ENCODE measurements around the gene GNAO1.

DNA sequence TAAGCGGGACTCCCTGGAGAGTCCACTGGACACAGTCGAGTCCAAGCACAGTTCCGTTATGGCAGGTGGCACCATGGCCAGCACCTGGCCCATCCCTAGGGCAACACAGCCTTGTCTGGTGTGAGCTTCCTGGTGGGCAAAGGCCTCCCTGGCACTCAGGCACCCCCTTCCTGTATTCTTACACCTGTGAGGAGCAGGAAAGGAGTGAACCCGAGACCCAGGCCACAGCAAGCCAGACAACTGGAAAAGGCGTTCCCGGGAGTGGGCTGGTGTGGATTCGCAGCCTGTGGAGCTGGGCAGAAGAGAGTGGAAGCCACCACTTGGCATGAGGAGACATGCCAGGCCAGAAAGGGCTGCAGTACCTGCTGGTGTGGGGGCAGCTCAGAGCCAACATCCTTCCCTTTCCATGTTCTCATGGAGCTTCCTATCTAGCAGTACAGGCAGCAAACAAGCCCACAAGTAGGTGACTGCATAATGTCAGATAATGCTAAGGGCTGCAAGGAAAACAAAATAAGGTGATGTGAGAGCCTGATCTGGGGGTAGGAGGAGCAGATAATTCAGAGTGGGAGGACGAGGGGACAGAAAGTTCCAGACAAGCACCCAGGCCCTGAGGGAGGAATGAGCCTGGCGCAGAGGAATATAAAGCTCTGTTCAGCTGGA lies 87.0 kb downstream of the GNAO1 start:
- TF ChIP-seq, protein P1, sequence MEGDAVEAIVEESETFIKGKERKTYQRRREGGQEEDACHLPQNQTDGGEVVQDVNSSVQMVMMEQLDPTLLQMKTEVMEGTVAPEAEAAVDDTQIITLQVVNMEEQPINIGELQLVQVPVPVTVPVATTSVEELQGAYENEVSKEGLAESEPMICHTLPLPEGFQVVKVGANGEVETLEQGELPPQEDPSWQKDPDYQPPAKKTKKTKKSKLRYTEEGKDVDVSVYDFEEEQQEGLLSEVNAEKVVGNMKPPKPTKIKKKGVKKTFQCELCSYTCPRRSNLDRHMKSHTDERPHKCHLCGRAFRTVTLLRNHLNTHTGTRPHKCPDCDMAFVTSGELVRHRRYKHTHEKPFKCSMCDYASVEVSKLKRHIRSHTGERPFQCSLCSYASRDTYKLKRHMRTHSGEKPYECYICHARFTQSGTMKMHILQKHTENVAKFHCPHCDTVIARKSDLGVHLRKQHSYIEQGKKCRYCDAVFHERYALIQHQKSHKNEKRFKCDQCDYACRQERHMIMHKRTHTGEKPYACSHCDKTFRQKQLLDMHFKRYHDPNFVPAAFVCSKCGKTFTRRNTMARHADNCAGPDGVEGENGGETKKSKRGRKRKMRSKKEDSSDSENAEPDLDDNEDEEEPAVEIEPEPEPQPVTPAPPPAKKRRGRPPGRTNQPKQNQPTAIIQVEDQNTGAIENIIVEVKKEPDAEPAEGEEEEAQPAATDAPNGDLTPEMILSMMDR (optimal IDR thresholded peaks at IDR 0.05 in 1 of 3, IDR thresholded peaks at IDR 0.05 in 1 of 3, conservative IDR thresholded peaks at IDR 0.05 in 1 of 3; ENCODE audit: extremely low read depth in 1 of 3, insufficient read depth in 2 of 3, low read length in 3 of 3) = no peak
- no peak for TF ChIP-seq EZH2 (IDR thresholded peaks at IDR 0.05; ENCODE audit: low read length)

Measured in keratinocyte (primary cell).